HG03108 (cell line): ENCODE data around the gene EXOSC10.
"Not testable (repeated sequence)": the region's sequence is repeated elsewhere in the genome, so short reads cannot be mapped to it uniquely, and the experiment has no call there.

Experiments
- ATAC-seq: cut with Tn5 transposase; IDR thresholded peaks from one replicate; pipeline ENCODE4 v1.9.1; 2021; ENCODE audit warnings: moderate library complexity; ENCODE audit not compliant: unreplicated experiment

EXOSC10 gene

GRCh38 chr1:11019971-11020370 lies 79.7 kb downstream of the EXOSC10 start:
- ATAC-seq = no peak

DNA sequence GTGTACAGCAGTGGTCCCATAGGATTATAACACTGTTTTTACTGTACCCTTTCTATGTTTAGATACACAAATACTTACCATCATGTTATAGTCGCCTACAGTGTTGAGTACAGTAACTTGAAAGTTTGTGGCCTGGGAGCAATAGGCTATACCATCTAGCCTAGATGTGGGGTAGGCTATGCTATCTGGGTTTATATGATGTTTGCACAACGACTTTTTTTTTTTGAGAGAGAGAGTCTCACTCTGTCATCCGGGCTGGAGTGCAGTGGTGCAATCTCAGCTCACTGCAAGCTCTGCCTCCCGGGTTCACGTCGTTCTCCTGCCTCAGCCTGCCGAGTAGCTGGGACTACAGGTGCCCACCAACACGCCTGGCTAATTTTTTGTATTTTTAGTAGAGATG lies 80.3 kb downstream of the EXOSC10 start:
- not testable (repeated sequence) for ATAC-seq
